Neural crest cell (in vitro differentiated cells): Measurements from ENCODE around the gene PSPN. TPM values are rescaled to one million over a fixed set of nuclear protein-coding genes. Genes with fewer than 3 reads are reported as not detected.

Experiments used
- DNase-seq: peaks from one replicate; pipeline ENCODE4 v3.0.0; 2021; ENCODE audit warnings: low read depth, mixed read lengths, low spot score
- H3K27ac Mint-ChIP-seq: one replicate; pipeline ENCODE4 v1.8.0; 2021; ENCODE audit warnings: mild to moderate bottlenecking, mixed read lengths; ENCODE audit not compliant: unreplicated experiment
- H3K27me3 Mint-ChIP-seq: 2 replicates; pipeline ENCODE4 v1.8.0; 2021; ENCODE audit warnings: low read depth, mild to moderate bottlenecking, mixed read lengths
- H3K36me3 Mint-ChIP-seq: 2 replicates; pipeline ENCODE4 v1.8.0; 2021; ENCODE audit warnings: low read depth, mild to moderate bottlenecking, mixed read lengths
- H3K4me1 Mint-ChIP-seq: 2 replicates; pipeline ENCODE4 v1.8.0; 2021; ENCODE audit warnings: mixed read lengths
- H3K4me3 Mint-ChIP-seq: one replicate; pipeline ENCODE4 v1.8.0; 2021; ENCODE audit warnings: mild to moderate bottlenecking, mixed read lengths
- H3K9me3 Mint-ChIP-seq: 2 replicates; pipeline ENCODE4 v1.8.0; 2021; ENCODE audit warnings: mixed read lengths
- CTCF ChIP-seq: fragments of 200-600 bp; sonication (generic); conservative IDR thresholded peaks from 2 replicates; pipeline ENCODE4 v1.5.0; 2021; ENCODE audit warnings: antibody characterized with exemption, mild to moderate bottlenecking
- total RNA-seq: library from RNA; stranded (reverse); gene quantifications from 2 replicates; pipeline ENCODE4 v1.2.1, GENCODE V29; 2021

The PSPN gene
- total RNA-seq, 1 donor from 2014 or later = 4.4 TPM

DNA sequence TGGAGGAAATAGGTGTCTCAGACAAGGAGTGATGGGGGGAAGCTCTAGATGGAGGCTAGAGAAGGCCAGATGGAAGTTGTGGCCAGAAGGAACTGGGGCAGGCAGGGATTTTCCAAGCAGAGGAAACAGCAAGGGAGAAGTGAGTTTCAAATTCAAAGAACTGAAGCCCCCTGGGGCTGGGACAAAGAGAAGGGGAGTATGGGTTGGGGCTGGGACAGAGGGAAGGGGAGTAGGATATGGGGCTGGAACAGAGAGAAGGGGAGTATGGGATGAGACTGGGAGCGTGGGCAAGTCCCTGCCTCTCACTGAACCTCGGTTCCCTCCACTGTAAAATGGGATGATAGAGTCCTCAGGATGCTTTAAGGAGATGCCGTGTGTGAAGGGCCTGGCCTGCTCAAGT, 19.1 kb upstream of the PSPN start:
- H3K27me3 Mint-ChIP-seq = no peaks in the 10 kb centered on the region
- no peak for DNase-seq
- TF ChIP-seq CTCF = no peak
- peak overlapping the region; percentile 12 for H3K27ac Mint-ChIP-seq
- H3K4me3 Mint-ChIP-seq = peak overlapping the region; percentile 75
- peaks cover 4% of the 10 kb centered on the region for H3K36me3 Mint-ChIP-seq
- no peaks in the 10 kb centered on the region for H3K9me3 Mint-ChIP-seq
- H3K4me1 Mint-ChIP-seq = peaks cover 30% of the 10 kb centered on the region

DNA sequence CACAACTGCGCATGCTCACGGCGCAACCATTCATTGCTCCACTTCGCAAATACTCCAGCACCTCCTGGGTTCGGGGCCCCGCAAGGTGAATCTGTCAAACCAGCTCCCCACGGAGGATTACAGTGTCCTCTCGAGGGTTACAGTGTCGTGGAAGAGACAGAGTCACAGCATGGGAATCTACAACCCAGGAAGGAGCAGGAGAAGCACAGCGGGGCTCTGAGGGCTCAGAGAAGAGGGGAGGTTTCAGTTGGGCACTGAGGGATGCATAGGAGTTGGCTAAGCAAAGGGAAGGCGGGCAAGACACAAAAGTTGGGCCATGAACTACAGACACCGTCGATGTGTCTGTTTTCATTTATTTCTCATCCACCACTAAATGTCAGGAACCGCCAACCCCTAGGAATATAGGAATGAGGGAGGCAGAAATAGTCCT, 18.3 kb upstream of the PSPN start:
- Mint-ChIP-seq H3K4me1 (peaks cover 30% of the 10 kb centered on the region), H3K9me3 (no peaks in the 10 kb centered on the region), H3K36me3 (peaks cover 4% of the 10 kb centered on the region), H3K4me3 (peak overlapping the region; percentile 97), H3K27me3 (no peaks in the 10 kb centered on the region), H3K27ac (peak overlapping the region; percentile 98)
- no peak for TF ChIP-seq CTCF
- no peak for DNase-seq

GRCh38 chr19:6393074-6393982, 17.6 kb upstream of the PSPN start, which contains the start of gene GTF2F1:
TSS of gene GTF2F1 (minus strand) at chr19:6393164. CDS start at chr19:6392995, 169 bp downstream.
- peaks cover 30% of the 10 kb centered on the region for H3K4me1 Mint-ChIP-seq
- peaks cover 4% of the 10 kb centered on the region for H3K36me3 Mint-ChIP-seq
- H3K9me3 Mint-ChIP-seq = no peaks in the 10 kb centered on the region
- TF ChIP-seq CTCF = no peak
- peak within 1 kb of the TSS; percentile 98 for H3K27ac Mint-ChIP-seq
- H3K27me3 Mint-ChIP-seq = no peaks in the 10 kb centered on the region
- DNase-seq = peak; percentile 93
- peak within 1 kb of the TSS; percentile 97 for H3K4me3 Mint-ChIP-seq

- Mint-ChIP-seq H3K9me3 (no peaks in the 10 kb centered on the region), H3K36me3 (peaks cover 4% of the 10 kb centered on the region), H3K4me1 (peaks cover 30% of the 10 kb centered on the region), H3K4me3 (peak overlapping the region; percentile 97), H3K27ac (peak overlapping the region; percentile 98), H3K27me3 (no peaks in the 10 kb centered on the region)
- DNase-seq = no peak
- TF ChIP-seq CTCF = no peak
Observed at GRCh38 chr19:6392221-6393073, 16.7 kb upstream of the PSPN start.

DNA sequence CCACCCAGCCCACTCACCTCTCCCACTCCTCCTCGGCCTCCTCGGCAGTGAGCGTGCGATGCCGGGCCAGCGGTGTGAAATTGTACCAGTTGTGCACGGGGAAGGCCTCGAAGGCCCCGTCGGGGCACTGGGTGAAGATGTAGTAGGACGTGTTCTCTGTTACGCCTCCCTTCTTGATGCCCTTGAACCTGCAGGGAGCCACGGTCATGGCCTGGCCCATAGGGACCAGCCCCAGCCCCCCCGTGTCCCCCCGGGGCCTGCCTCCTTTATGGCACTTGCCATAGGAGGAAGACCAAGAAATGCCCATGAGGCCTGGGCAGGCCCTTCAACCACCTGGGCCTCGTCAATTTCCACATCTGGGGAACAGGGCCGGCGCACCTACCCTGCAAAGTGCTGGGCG, 11.6 kb upstream of the PSPN start:
- DNase-seq = no peak
- no peaks in the 10 kb centered on the region for H3K27me3 Mint-ChIP-seq
- H3K36me3 Mint-ChIP-seq = peaks cover 10% of the 10 kb centered on the region
- H3K4me1 Mint-ChIP-seq = peaks cover 13% of the 10 kb centered on the region
- TF ChIP-seq CTCF = no peak
- no peaks in the 10 kb centered on the region for H3K9me3 Mint-ChIP-seq
- no peak overlapping the region for H3K4me3 Mint-ChIP-seq
- no peak overlapping the region for H3K27ac Mint-ChIP-seq
